Lower leg skin (tissue), 3 donors: ENCODE data around the gene POLR1D.

Experiments
- CTCF ChIP-seq, 3 donors: fragments of 450-650 bp; IDR thresholded peaks; one replicate each; pipeline ENCODE4 v1.5.1; 2016; ENCODE audit warnings: antibody characterized with exemption in 3 of 3, mild to moderate bottlenecking in 3 of 3, moderate library complexity in 2 of 3
- POLR2A ChIP-seq, 2 donors: fragments of 450-650 bp; IDR thresholded peaks; one replicate each; pipeline ENCODE4 v1.6.1; 2016 to 2017; ENCODE audit warnings: antibody characterized with exemption in 2 of 2, mild to moderate bottlenecking in 1 of 2, moderate library complexity in 1 of 2

GRCh38 chr13:27605099-27605498 is 16.6 kb upstream of the POLR1D start:
- TF ChIP-seq POLR2A (IDR thresholded peaks at IDR 0.05) (no peak), CTCF (IDR thresholded peaks at IDR 0.05) (no peak)
